K562 (cell line): ENCODE results near the gene NUDCD3. TPM values are rescaled to one million over a fixed set of nuclear protein-coding genes. Genes with fewer than 3 reads are reported as not detected.

Experiments
- ATAC-seq: fragments of 200-7000 bp; cut with Tn5 transposase; 3 replicates; pipeline ENCODE4 v1.9.1; 2020; ENCODE audit warnings: moderate library complexity
- BruUV-seq: library from RNA; stranded (reverse); fragments of 400-500 nt; replicated peaks from 2 replicates; lab custom pipeline; 2021; lab: Mats Ljungman, UMichigan
- CTCF ChIA-PET: fragments of 300-600 bp; formaldehyde crosslinking; extraction: SDS; loops from one replicate; lab custom pipeline; 2021; ENCODE audit warnings: low intra/inter-chr PET ratio; lab: Yijun Ruan, JAX
- POLR2A ChIA-PET: fragments of 300-600, 350-650 bp; sonication (Branson Sonifier 250); formaldehyde crosslinking; extraction: SDS; loops from one replicate; lab custom pipeline; 2021; ENCODE audit warnings: antibody characterized with exemption, inconsistent platforms; lab: Yijun Ruan, JAX
- DNase-seq, 4 experiments: peaks; one replicate each; pipeline versions ENCODE4 v3.0.0 to v3.0.0-alpha.2; 2011 to 2018; ENCODE audit warnings: low spot score in 3 of 4, mixed read lengths in 3 of 4; ENCODE audit errors: extremely low read depth in 1 of 4
- FAIRE-seq: peaks from 2 replicates; lab custom pipeline; 2011; peaks lifted over from hg19 to GRCh38; lab: Jason Lieb, UNC
- H2AFZ ChIP-seq: 2 replicates; pipeline ENCODE4 v1.6.0; 2011; ENCODE audit warnings: low read depth, low read length, control low read depth, inconsistent platforms
- H3K27ac ChIP-seq: fragments of 200-600 bp; 3 replicates; pipeline ENCODE4 v1.8.0; 2011; ENCODE audit warnings: low read depth, mild to moderate bottlenecking, control low read depth, inconsistent platforms, low read length, moderate library complexity, mixed read lengths; ENCODE audit errors: extremely low read depth
- H3K27me3 ChIP-seq, 2 experiments: fragments of 300-600 bp in 1 of 2; 2 replicates in 1 of 2; 3 replicates in 1 of 2; pipeline versions ENCODE4 v1.6.0 to v1.8.0; 2011; ENCODE audit warnings: inconsistent platforms in 2 of 2, low read length in 2 of 2, mild to moderate bottlenecking in 1 of 2, mixed read lengths in 1 of 2, moderate library complexity in 1 of 2; ENCODE audit not compliant: control insufficient read depth in 2 of 2, insufficient read depth in 2 of 2
- H3K36me3 ChIP-seq: fragments of 300-600 bp; 3 replicates; pipeline ENCODE4 v1.8.0; 2011; ENCODE audit warnings: mild to moderate bottlenecking, low read length, inconsistent platforms; ENCODE audit not compliant: control insufficient read depth, insufficient read depth
- H3K4me1 ChIP-seq, 2 experiments: fragments of 200-600 bp in 1 of 2; replicated peaks in 1 of 2; 2 replicates in 1 of 2; 3 replicates in 1 of 2; pipeline versions ENCODE4 v1.5.1 to v1.8.0; 2011; ENCODE audit warnings: inconsistent platforms in 2 of 2, low read length in 2 of 2, mild to moderate bottlenecking in 1 of 2, mixed read lengths in 1 of 2, moderate library complexity in 1 of 2; ENCODE audit not compliant: control insufficient read depth in 2 of 2, insufficient read depth in 2 of 2
- H3K4me2 ChIP-seq: 2 replicates; pipeline ENCODE4 v1.6.1; 2011; ENCODE audit warnings: low read length, control low read depth, inconsistent platforms, mixed read lengths; ENCODE audit not compliant: insufficient read depth
- H3K4me3 ChIP-seq: fragments of 200-600 bp; sonication (generic), shearing (Covaris generic); 2 replicates; pipeline ENCODE4 v1.5.1; 2016; ENCODE audit warnings: control low read depth, inconsistent platforms
- H3K79me2 ChIP-seq: fragments of 200-600 bp; 3 replicates; pipeline ENCODE4 v1.8.0; 2011; ENCODE audit warnings: low read length, inconsistent platforms; ENCODE audit not compliant: control insufficient read depth, insufficient read depth
- H3K9ac ChIP-seq, 2 experiments: 2 replicates each; pipeline versions ENCODE4 v1.6.0 to v1.6.1; 2011; ENCODE audit warnings: low read depth in 2 of 2, low read length in 2 of 2, control low read depth in 1 of 2, inconsistent platforms in 1 of 2, mild to moderate bottlenecking in 1 of 2, mixed read lengths in 1 of 2; ENCODE audit not compliant: insufficient read depth in 1 of 2
- H3K9me1 ChIP-seq: one replicate; pipeline ENCODE4 v1.6.0; 2011; ENCODE audit warnings: inconsistent platforms, mild to moderate bottlenecking, low read length, moderate library complexity; ENCODE audit not compliant: control insufficient read depth, insufficient read depth
- H3K9me3 ChIP-seq: replicated peaks from 2 replicates; pipeline ENCODE4 v1.5.1; 2011; ENCODE audit warnings: low read depth, low read length, inconsistent platforms; ENCODE audit not compliant: control insufficient read depth, insufficient read depth
- H4K20me1 ChIP-seq: replicated peaks from 2 replicates; pipeline ENCODE4 v1.6.1; 2011; ENCODE audit warnings: low read length, inconsistent platforms, mixed read lengths; ENCODE audit not compliant: control insufficient read depth, insufficient read depth
- BRCA1 ChIP-seq, 2 experiments: fragments of 450-650 bp in 1 of 2; sonication (generic) in 1 of 2; formaldehyde crosslinking in 1 of 2; IDR thresholded peaks; 2 replicates each; pipeline versions ENCODE4 v1.5.0 to v1.6.1; 2017 to 2020; ENCODE audit warnings: mild to moderate bottlenecking in 1 of 2, missing genetic modification reagents in 1 of 2
- BRD4 ChIP-seq: fragments of 200-600 bp; sonication (generic); IDR thresholded peaks from 2 replicates; pipeline ENCODE4 v1.6.1; 2017; ENCODE audit warnings: inconsistent platforms
- ELF1 ChIP-seq: fragments of 200-800 bp; sonication (Bioruptor generic); IDR thresholded peaks from 2 replicates; pipeline ENCODE4 v1.6.1; 2016; ENCODE audit warnings: missing genetic modification characterization, missing compliant biosample characterization
- KDM2B ChIP-seq: fragments of 250-450 bp; sonication (Bioruptor Pico); IDR thresholded peaks from 2 replicates; pipeline ENCODE4 v1.8.0; 2021; ENCODE audit warnings: mild to moderate bottlenecking, moderate library complexity
- LCOR ChIP-seq: sonication (generic); formaldehyde crosslinking; IDR thresholded peaks from 2 replicates; pipeline ENCODE4 v1.8.0; 2022; ENCODE audit warnings: mild to moderate bottlenecking, missing genetic modification reagents
- MAZ ChIP-seq, 2 experiments: fragments of 450-650 bp in 1 of 2; sonication (generic) in 1 of 2; formaldehyde crosslinking; IDR thresholded peaks in 1 of 2; conservative IDR thresholded peaks in 1 of 2; 2 replicates each; pipeline versions ENCODE4 v1.4.0 to v1.5.0; 2020; ENCODE audit warnings: mild to moderate bottlenecking in 1 of 2, missing genetic modification reagents in 1 of 2
- MXI1 ChIP-seq: IDR thresholded peaks from 2 replicates; pipeline ENCODE4 v1.6.1; 2011; ENCODE audit warnings: low read depth, mild to moderate bottlenecking, improper control_type of control experiment, low read length
- PCBP1 ChIP-seq: fragments of 200-400 bp; formaldehyde crosslinking; IDR thresholded peaks from 2 replicates; pipeline ENCODE4 v1.6.1; 2018; ENCODE audit warnings: mild to moderate bottlenecking, low read depth, low read length; ENCODE audit not compliant: poor library complexity, severe bottlenecking
- POLR2A ChIP-seq: fragments of 450-650 bp; conservative IDR thresholded peaks from 2 replicates; pipeline ENCODE4 v1.6.1; 2016
- TRIM28 ChIP-seq: fragments of 450-650 bp; IDR thresholded peaks from 2 replicates; pipeline ENCODE4 v1.6.1; 2017
- ZNF133 ChIP-seq: fragments of 250-450 bp; sonication (Bioruptor Pico); IDR thresholded peaks from 2 replicates; pipeline ENCODE4 v1.4.0; 2020; ENCODE audit warnings: mild to moderate bottlenecking
- WGBS: fragments of 100-300 bp; shearing (Covaris generic); methylation state at CpG from one replicate; pipeline ENCODE4 v1.1.6; 2016; ENCODE audit warnings: low coverage, mixed read lengths; ENCODE audit not compliant: insufficient coverage; ENCODE audit errors: missing lambda C conversion rate; 5-methylcytosine and 5-hydroxymethylcytosine counted together
- in situ Hi-C: fragments of 300-500 bp; cut with MboI; formaldehyde crosslinking; loops from 4 replicates; pipeline ENCODE4 v1.15.0; 2018; ENCODE audit warnings: inconsistent platforms, mixed read lengths
- intact Hi-C: fragments of 100-400 bp; cut with micrococcal nuclease; formaldehyde crosslinking; loops from 2 replicates; pipeline ENCODE4 v1.14.2; 2022
- polyA plus RNA-seq, 8 experiments: library from polyadenylated mRNA; depleted of rRNA in 4 of 8; stranded (reverse) in 5 of 8; unstranded in 3 of 8; fragments of >200 nt; fragmentation: Nextera tagmentation in 2 of 8; fragmentation: Illumina TruSeq in 1 of 8; extraction: Ambion mirVana in 2 of 8; extraction: Trizol in 1 of 8; gene quantifications; 2 replicates each; pipeline versions ENCODE4 v1.2.1 to v1.2.3, GENCODE V29; 2011 to 2014; ENCODE audit warnings: inconsistent platforms in 1 of 8, missing spikeins in 1 of 8
- total RNA-seq, 7 experiments: library from RNA; depleted of rRNA in 6 of 7; stranded (reverse); fragments of >200 nt in 6 of 7; fragmentation: Illumina TruSeq in 2 of 7; extraction: Trizol in 2 of 7; gene quantifications; 2 replicates each; pipeline versions ENCODE4 v1.2.1 to v1.2.3, GENCODE V29; 2011 to 2021; ENCODE audit warnings: low replicate concordance in 1 of 7
- TF ChIP-seq, protein P1 (sequence below), 3 experiments: fragments of 200-800 bp in 1 of 3; fragments of 250-450 bp in 1 of 3; fragments of 450-650 bp in 1 of 3; sonication (Bioruptor Pico) in 1 of 3; sonication (Bioruptor generic) in 1 of 3; formaldehyde crosslinking in 1 of 3; IDR thresholded peaks; 2 replicates each; pipeline versions ENCODE4 v1.6.1 to v1.8.0; 2016 to 2022; ENCODE audit warnings: mild to moderate bottlenecking in 2 of 3, missing genetic modification characterization in 2 of 3, missing compliant biosample characterization in 1 of 3, moderate library complexity in 1 of 3

Gene NUDCD3
- total and polyA plus RNA-seq, 9 of the 15 experiments (the other 6 are each of a cell fraction or from before 2014, with no cell fraction given): 24.8 to 64.2 (median 42.6) TPM

DNA sequence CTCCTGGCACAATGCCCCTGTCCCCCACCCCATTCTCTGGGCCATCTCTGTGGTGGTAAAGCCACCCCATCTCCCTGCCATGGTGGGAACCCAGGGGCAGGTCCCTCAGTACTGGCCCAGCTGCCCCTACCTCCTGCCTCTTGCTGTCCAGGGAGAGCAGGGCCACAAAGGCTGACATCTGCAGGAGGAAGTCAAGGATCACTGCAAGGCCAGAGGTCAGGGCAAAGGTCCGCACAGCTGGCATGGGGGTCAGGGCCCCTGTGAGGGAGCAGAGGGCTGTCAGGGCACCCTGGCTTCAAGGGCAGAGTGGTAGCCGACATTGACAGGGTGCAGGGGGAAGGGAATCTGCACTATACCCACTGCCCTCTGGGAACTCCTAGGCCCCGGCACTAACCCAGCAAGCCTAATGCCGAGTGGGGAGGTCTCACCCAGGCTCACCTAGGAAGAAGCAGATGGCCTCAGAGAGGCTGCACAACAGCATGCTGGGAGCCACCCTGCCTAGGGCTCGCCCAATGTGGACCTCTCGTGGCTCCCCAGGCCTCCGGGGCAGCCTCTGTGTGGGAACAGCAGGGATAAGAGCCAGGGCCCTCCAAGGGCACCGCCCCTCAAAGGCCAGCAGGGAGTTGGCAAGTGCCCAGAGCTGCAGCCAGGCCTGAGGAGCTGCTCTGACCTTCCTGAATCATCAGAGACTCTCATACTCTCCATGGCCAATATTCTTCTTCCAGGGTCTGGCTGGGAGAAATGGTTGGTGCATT is 43.0 kb upstream of the NUDCD3 start (continued):
- no peak for TF ChIP-seq KDM2B (CRISPR knock-in tag)
- no peak for TF ChIP-seq BRCA1 (IDR thresholded peaks at IDR 0.05)
- no peak for TF ChIP-seq BRCA1 (CRISPR knock-in tag; IDR thresholded peaks at IDR 0.05)

DNA sequence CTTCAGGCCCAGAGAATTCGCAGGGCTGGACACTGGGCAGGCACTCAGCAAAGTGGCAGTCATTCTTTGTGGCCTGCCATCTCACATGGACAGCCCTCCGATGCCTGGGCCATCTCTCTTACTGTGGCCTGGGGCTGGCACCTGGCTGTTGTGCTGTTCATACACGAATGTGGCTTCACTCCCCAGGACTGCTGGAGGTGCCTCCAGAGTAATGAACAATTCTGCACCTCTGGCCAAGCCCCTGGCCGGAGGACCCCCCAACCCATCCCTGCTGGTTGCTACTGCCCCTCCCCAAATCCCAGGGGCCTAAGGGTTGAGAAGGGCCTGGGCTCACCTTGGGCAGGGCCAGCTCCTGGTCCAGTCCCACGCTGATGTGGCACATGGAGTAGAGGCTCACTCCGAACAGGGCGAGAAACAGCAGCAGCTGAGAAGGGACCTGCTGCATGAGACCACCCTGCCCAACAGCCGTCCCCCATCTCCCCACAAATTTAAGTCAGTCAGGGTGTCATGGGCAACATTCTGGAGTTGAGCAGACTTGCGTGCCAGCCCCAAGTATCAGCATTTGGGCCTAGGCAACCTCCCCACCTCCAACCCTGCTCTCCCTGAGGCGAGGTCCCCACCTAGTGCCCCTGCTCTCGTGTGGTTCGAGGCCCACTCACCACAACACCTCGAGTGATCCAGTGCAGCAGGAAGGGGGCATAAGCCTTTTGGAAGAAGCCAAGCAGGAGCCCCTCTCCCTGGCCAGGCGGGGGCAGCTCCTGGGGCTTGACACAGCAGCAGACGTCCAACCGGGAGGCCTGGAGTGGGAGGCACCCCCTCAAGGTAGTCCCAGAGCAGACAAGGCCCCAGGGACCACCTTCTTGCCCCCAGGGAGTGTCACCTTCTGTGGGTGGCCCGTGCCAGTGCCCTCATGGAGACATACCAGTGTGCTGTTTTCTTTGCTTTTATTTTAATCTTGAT is 41.2 kb upstream of the NUDCD3 start:
- H3K9me3 ChIP-seq: no peaks in the 10 kb centered on the region
- no TSS peak for BruUV-seq
- H3K4me1 ChIP-seq: peaks cover 0 to 31% of the 10 kb centered on the region in 2 experiments; a peak in 2 of 5 replicates
- H2AFZ ChIP-seq: no peak overlapping the region
- ChIA-PET POLR2A (interaction anchor here (0.7 kb wide), 1 partner anchor 262 kb away, joined by 3 read pairs; no protein-coding TSS in a partner anchor), CTCF (interaction anchor here (0.6 kb wide), 1 partner anchor 13 kb away, joined by 5 read pairs; no protein-coding TSS in a partner anchor)
- in situ Hi-C loops: no loop called here
- H3K27ac ChIP-seq: no peak overlapping the region
- FAIRE-seq (no peak), DNase-seq (peak in 1 of 4 experiments; percentile 5), ATAC-seq (no peak; the same call in 2 of the 3 replicates)
- no peak overlapping the region for H3K4me3 ChIP-seq
- no peaks in the 10 kb centered on the region for H3K36me3 ChIP-seq
- no peaks in the 10 kb centered on the region for H3K27me3 ChIP-seq
- no peak overlapping the region for H3K4me2 ChIP-seq
- peak overlapping the region in 1 of 2 experiments; percentile 21; a peak in 1 of 4 replicates for H3K9ac ChIP-seq
- WGBS: 43% methylated on average over 17 of the region's 17 CpGs
- H4K20me1 ChIP-seq: no peaks in the 10 kb centered on the region
- intact Hi-C loops: no loop called here
- no peaks in the 10 kb centered on the region for H3K79me2 ChIP-seq
- no peaks in the 10 kb centered on the region for H3K9me1 ChIP-seq
- TF ChIP-seq, protein P1, sequence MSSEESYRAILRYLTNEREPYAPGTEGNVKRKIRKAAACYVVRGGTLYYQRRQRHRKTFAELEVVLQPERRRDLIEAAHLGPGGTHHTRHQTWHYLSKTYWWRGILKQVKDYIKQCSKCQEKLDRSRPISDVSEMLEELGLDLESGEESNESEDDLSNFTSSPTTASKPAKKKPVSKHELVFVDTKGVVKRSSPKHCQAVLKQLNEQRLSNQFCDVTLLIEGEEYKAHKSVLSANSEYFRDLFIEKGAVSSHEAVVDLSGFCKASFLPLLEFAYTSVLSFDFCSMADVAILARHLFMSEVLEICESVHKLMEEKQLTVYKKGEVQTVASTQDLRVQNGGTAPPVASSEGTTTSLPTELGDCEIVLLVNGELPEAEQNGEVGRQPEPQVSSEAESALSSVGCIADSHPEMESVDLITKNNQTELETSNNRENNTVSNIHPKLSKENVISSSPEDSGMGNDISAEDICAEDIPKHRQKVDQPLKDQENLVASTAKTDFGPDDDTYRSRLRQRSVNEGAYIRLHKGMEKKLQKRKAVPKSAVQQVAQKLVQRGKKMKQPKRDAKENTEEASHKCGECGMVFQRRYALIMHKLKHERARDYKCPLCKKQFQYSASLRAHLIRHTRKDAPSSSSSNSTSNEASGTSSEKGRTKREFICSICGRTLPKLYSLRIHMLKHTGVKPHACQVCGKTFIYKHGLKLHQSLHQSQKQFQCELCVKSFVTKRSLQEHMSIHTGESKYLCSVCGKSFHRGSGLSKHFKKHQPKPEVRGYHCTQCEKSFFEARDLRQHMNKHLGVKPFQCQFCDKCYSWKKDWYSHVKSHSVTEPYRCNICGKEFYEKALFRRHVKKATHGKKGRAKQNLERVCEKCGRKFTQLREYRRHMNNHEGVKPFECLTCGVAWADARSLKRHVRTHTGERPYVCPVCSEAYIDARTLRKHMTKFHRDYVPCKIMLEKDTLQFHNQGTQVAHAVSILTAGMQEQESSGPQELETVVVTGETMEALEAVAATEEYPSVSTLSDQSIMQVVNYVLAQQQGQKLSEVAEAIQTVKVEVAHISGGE (CRISPR knock-in tag; IDR thresholded peaks at IDR 0.05): no peak
- TF ChIP-seq LCOR (no peak), ELF1 (tag) (no peak), BRD4 (no peak), ZNF133 (CRISPR knock-in tag) (no peak), MAZ (CRISPR knock-in tag; conservative IDR thresholded peaks at IDR 0.05 in 1 of 2, IDR thresholded peaks at IDR 0.05 in 1 of 2) (no peak), PCBP1 (no peak), MXI1 (no peak), TRIM28 (no peak), POLR2A (no peak)
